HG03280 (cell line): Measurements from ENCODE around the gene CDH26.

Experiments
- ATAC-seq: cut with Tn5 transposase; IDR thresholded peaks from one replicate; pipeline ENCODE4 v1.9.1; 2021; ENCODE audit warnings: mild to moderate bottlenecking, moderate library complexity; ENCODE audit not compliant: unreplicated experiment

CDH26 gene

GRCh38 chr20:60057866-60058807 is 99.9 kb downstream of the CDH26 start:
- ATAC-seq = no peak

- no peak for ATAC-seq
These were observed 100.7 kb downstream of the CDH26 start for GRCh38 chr20:60058879-60059278.

GRCh38 chr20:60060006-60060557 is 101.9 kb downstream of the CDH26 start:
- no peak for ATAC-seq

- no peak for ATAC-seq
These were observed 102.4 kb downstream of the CDH26 start for GRCh38 chr20:60060593-60060992.

- no peak for ATAC-seq
These were observed 104.3 kb downstream of the CDH26 start for GRCh38 chr20:60062431-60063047.

GRCh38 chr20:60063048-60063451 is 104.8 kb downstream of the CDH26 start:
- no peak for ATAC-seq

- no peak for ATAC-seq
These were observed 105.6 kb downstream of the CDH26 start for GRCh38 chr20:60063739-60064380.
